ENCODE results near the gene STIM1. TPM values are rescaled to one million over a fixed set of nuclear protein-coding genes. Genes with fewer than 3 reads are reported as not detected.

The STIM1 gene
- total RNA-seq, 1 donor = 57.9 TPM

DNA sequence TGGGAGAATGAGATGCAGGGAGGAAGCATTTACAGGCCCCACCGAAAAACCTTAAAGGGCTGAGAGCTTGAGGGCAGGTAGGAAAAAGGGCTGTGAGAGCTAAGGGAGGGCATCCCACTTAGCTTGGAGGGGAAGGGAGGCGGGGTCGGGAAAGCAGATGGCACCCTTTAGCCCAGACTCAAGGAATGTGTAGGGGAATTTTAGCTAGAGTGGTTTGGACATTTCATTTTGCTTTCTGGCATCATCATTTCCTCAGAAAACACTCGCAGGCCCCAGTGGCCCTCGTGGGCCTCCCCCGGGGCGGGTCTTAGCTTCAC lies 846 bp upstream of the STIM1 start:
- no peak for TF ChIP-seq CTCF (IDR thresholded peaks at IDR 0.05; ENCODE audit: extremely low read depth, low read depth, low read length)
- no peaks in the 10 kb centered on the region for H3K9me3 ChIP-seq (ENCODE audit: low read depth, low read length)
- H3K27ac ChIP-seq (ENCODE audit: low read depth, low read length) = peak overlapping the region; percentile 13
- H3K79me2 ChIP-seq (ENCODE audit: insufficient read depth, low read length) = peaks cover 40% of the 10 kb centered on the region
- H3K27me3 ChIP-seq (ENCODE audit: insufficient read depth, low read length) = no peaks in the 10 kb centered on the region
- peak overlapping the region; percentile 96 for H3K4me3 ChIP-seq (ENCODE audit: insufficient read depth, low read length)
- peak overlapping the region; percentile 81 for H3K4me2 ChIP-seq (ENCODE audit: insufficient read depth, low read length)
- no peaks in the 10 kb centered on the region for H3K36me3 ChIP-seq (ENCODE audit: insufficient read depth, low read length)
- DNase-seq (ENCODE audit: insufficient read length, low spot score, missing footprints) = no peak
- peaks cover 5% of the 10 kb centered on the region for H4K20me1 ChIP-seq (ENCODE audit: insufficient read depth, low read length)
- peaks cover 25% of the 10 kb centered on the region for H3K4me1 ChIP-seq (ENCODE audit: insufficient read depth, low read length)
- peak overlapping the region; percentile 87 for H2AFZ ChIP-seq (ENCODE audit: low read length)

GRCh38 chr11:3855808-3856491 lies 486 bp downstream of the STIM1 start:
- peak; percentile 73 for DNase-seq (ENCODE audit: insufficient read length, low spot score, missing footprints)
- peaks cover 28% of the 10 kb centered on the region for H3K4me1 ChIP-seq (ENCODE audit: insufficient read depth, low read length)
- H3K36me3 ChIP-seq (ENCODE audit: insufficient read depth, low read length) = no peaks in the 10 kb centered on the region
- H2AFZ ChIP-seq (ENCODE audit: low read length) = peak overlapping the region; percentile 91
- TF ChIP-seq CTCF (IDR thresholded peaks at IDR 0.05; ENCODE audit: extremely low read depth, low read depth, low read length) = no peak
- peak overlapping the region; percentile 39 for H3K27ac ChIP-seq (ENCODE audit: low read depth, low read length)
- H3K4me2 ChIP-seq (ENCODE audit: insufficient read depth, low read length) = peak overlapping the region; percentile 90
- peaks cover 8% of the 10 kb centered on the region for H4K20me1 ChIP-seq (ENCODE audit: insufficient read depth, low read length)
- H3K79me2 ChIP-seq (ENCODE audit: insufficient read depth, low read length) = peaks cover 51% of the 10 kb centered on the region
- no peaks in the 10 kb centered on the region for H3K27me3 ChIP-seq (ENCODE audit: insufficient read depth, low read length)
- H3K9me3 ChIP-seq (ENCODE audit: low read depth, low read length) = no peaks in the 10 kb centered on the region
- H3K4me3 ChIP-seq (ENCODE audit: insufficient read depth, low read length) = peak overlapping the region; percentile 96

- Histone ChIP-seq H3K27ac (ENCODE audit: low read depth, low read length) (no peak overlapping the region), H3K36me3 (ENCODE audit: insufficient read depth, low read length) (no peaks in the 10 kb centered on the region), H4K20me1 (ENCODE audit: insufficient read depth, low read length) (peaks cover 8% of the 10 kb centered on the region), H2AFZ (ENCODE audit: low read length) (no peak overlapping the region), H3K79me2 (ENCODE audit: insufficient read depth, low read length) (peaks cover 58% of the 10 kb centered on the region), H3K9me3 (ENCODE audit: low read depth, low read length) (no peaks in the 10 kb centered on the region), H3K27me3 (ENCODE audit: insufficient read depth, low read length) (no peaks in the 10 kb centered on the region), H3K4me3 (ENCODE audit: insufficient read depth, low read length) (peak overlapping the region; percentile 96), H3K4me1 (ENCODE audit: insufficient read depth, low read length) (peaks cover 28% of the 10 kb centered on the region), H3K4me2 (ENCODE audit: insufficient read depth, low read length) (peak overlapping the region; percentile 90)
- DNase-seq (ENCODE audit: insufficient read length, low spot score, missing footprints) = no peak
- TF ChIP-seq CTCF (IDR thresholded peaks at IDR 0.05; ENCODE audit: extremely low read depth, low read depth, low read length) = no peak
These were observed 1.5 kb downstream of the STIM1 start for GRCh38 chr11:3856856-3857553.

DNA sequence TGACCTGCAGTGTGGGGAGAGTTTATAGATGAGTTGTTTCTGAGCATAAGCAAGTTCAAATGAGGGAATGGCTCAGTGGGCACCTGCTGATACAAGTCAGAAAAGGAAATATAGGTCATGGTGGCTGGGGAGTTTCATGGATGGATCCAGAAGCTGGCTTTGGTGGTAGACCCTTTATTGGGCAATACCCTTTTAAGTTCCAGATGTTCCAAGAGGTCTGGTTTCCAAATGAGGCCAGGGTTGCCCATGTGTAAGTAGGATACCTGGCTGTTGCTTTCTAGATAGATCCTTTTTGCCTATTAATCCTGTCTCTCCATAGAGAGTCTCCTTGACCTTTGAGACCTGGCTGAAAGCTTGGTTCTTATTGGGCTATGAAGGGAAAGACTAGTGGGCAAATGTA lies 2.2 kb downstream of the STIM1 start:
- H3K4me2 ChIP-seq (ENCODE audit: insufficient read depth, low read length) = peak overlapping the region; percentile 90
- H4K20me1 ChIP-seq (ENCODE audit: insufficient read depth, low read length) = peaks cover 8% of the 10 kb centered on the region
- H3K36me3 ChIP-seq (ENCODE audit: insufficient read depth, low read length) = no peaks in the 10 kb centered on the region
- peak; percentile 60 for DNase-seq (ENCODE audit: insufficient read length, low spot score, missing footprints)
- no peaks in the 10 kb centered on the region for H3K27me3 ChIP-seq (ENCODE audit: insufficient read depth, low read length)
- peaks cover 65% of the 10 kb centered on the region for H3K79me2 ChIP-seq (ENCODE audit: insufficient read depth, low read length)
- H3K27ac ChIP-seq (ENCODE audit: low read depth, low read length) = no peak overlapping the region
- no peak overlapping the region for H3K4me3 ChIP-seq (ENCODE audit: insufficient read depth, low read length)
- no peaks in the 10 kb centered on the region for H3K9me3 ChIP-seq (ENCODE audit: low read depth, low read length)
- TF ChIP-seq CTCF (IDR thresholded peaks at IDR 0.05; ENCODE audit: extremely low read depth, low read depth, low read length) = no peak
- H2AFZ ChIP-seq (ENCODE audit: low read length) = no peak overlapping the region
- peaks cover 28% of the 10 kb centered on the region for H3K4me1 ChIP-seq (ENCODE audit: insufficient read depth, low read length)

Measured in osteoblast (primary cell).